Transverse colon (tissue), 4 donors: ENCODE measurements around the gene CACNA1E.

Experiments
- EP300 ChIP-seq: sonication (generic); formaldehyde crosslinking; IDR thresholded peaks from one replicate; pipeline ENCODE4 v1.6.1; 2017; ENCODE audit warnings: antibody characterized with exemption, low read depth
- POLR2A ChIP-seq: fragments of 450-650 bp; IDR thresholded peaks from one replicate; pipeline ENCODE4 v1.6.1; 2016; ENCODE audit warnings: antibody characterized with exemption, mild to moderate bottlenecking, moderate library complexity
- POLR2AphosphoS5 ChIP-seq, 3 donors: sonication (generic); formaldehyde crosslinking; IDR thresholded peaks; one replicate each; pipeline ENCODE4 v1.6.1; 2016; ENCODE audit warnings: antibody characterized with exemption in 3 of 3
- TF ChIP-seq, protein P1 (sequence below), 5 experiments: fragments of 200-600 bp in 3 of 5; fragments of 450-650 bp in 2 of 5; sonication (generic) in 3 of 5; IDR thresholded peaks; 1 replicate in 2 of 5; 2 replicates in 3 of 5; pipeline ENCODE4 v1.5.1; 2016 to 2017; ENCODE audit warnings: antibody characterized with exemption in 5 of 5, inconsistent platforms in 3 of 5, mild to moderate bottlenecking in 2 of 5, moderate library complexity in 1 of 5

- TF ChIP-seq, protein P1, sequence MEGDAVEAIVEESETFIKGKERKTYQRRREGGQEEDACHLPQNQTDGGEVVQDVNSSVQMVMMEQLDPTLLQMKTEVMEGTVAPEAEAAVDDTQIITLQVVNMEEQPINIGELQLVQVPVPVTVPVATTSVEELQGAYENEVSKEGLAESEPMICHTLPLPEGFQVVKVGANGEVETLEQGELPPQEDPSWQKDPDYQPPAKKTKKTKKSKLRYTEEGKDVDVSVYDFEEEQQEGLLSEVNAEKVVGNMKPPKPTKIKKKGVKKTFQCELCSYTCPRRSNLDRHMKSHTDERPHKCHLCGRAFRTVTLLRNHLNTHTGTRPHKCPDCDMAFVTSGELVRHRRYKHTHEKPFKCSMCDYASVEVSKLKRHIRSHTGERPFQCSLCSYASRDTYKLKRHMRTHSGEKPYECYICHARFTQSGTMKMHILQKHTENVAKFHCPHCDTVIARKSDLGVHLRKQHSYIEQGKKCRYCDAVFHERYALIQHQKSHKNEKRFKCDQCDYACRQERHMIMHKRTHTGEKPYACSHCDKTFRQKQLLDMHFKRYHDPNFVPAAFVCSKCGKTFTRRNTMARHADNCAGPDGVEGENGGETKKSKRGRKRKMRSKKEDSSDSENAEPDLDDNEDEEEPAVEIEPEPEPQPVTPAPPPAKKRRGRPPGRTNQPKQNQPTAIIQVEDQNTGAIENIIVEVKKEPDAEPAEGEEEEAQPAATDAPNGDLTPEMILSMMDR (IDR thresholded peaks at IDR 0.05), result no peak
- no peak for TF ChIP-seq POLR2AphosphoS5 (IDR thresholded peaks at IDR 0.05)
- TF ChIP-seq POLR2A, result no peak
- TF ChIP-seq EP300, result no peak
Observed at GRCh38 chr1:181538836-181539235, 55.5 kb downstream of the CACNA1E start.
